Heart left ventricle (tissue), 13 donors: ENCODE results near the gene TBC1D10B.

ENCODE experiments used
- POLR2A ChIP-seq, 2 donors: fragments of 450-650 bp; IDR thresholded peaks; one replicate each; pipeline ENCODE4 v1.6.1; 2017; ENCODE audit warnings: antibody characterized with exemption in 2 of 2, mild to moderate bottlenecking in 2 of 2, moderate library complexity in 2 of 2
- TF ChIP-seq, protein P1 (sequence below), 12 donors: fragments of 200-600 bp; sonication (generic) in 4 of 12; IDR thresholded peaks; one replicate each; pipeline versions ENCODE4 v1.5.0 to v1.8.0; 2018 to 2022; ENCODE audit warnings: antibody characterized with exemption in 12 of 12, mild to moderate bottlenecking in 5 of 12
- donor health status: ischemic (EF 13 %, LVEDD 7.1; RV severe dilation, severe dysfunction).
- donor health status: DM: no; HTN: yes; CAD: no.
- donor health status: DM: no; HTN: no; CAD: no.
- donor health status: ischemic (EF 25% LVEDD 6.9; RV normal size, moderate dysfunction).
- donor health status: ischemic (EF 25% LVEDD 5.7; RV mildly dilated, moderate dysfunction).
- donor health status: ischemic (EF 35%, LVEDD 5.7; RV mildly dilated, moderate dysfunction).
- donor health status: nonischemic (EF 11% LVEDD 7.7; RV severe dilation, severe dysfunction).
- donor health status: DM: yes; HTN: yes; CAD: no.
- donor health status: PGD.
- donor health status: ischemic (EF 29% LVEDD 5.4; RV normal size, mild dysfunction).
- donor health status: nonischemic (EF 23%, LVEDD 6.1; RV moderate dilation, normal function).

DNA sequence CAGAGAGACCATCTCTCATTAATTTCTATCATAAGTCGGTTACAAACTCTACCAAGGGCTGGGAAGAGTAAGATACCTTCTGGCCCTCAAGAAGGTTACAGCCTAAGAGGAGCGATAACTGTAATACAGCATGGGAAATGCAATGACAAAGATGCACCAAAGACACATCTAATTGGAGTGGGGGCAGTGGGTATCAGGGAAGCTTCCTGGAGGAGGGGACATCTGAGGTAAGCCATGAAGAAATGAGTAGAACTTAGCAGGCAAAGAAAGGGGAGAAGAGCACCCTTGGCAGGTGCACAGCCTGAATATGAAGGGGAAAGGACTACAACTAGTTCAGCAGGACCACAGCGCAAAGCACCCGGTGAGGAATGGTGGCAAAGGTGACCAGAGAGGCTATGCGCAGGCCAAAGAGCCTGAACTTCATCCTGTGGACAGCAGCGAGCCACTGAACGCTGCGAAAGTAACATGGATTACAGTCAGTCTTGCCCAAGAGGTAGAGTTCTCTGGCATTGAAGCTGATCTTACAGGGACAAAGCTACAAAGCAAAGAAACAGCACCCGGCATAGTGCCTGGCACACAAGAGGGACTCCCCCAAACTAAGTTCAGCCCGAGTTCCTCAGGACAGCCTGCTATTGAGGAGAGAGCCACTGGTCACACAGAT is 2.8 kb downstream of the TBC1D10B start:
- TF ChIP-seq, protein P1, sequence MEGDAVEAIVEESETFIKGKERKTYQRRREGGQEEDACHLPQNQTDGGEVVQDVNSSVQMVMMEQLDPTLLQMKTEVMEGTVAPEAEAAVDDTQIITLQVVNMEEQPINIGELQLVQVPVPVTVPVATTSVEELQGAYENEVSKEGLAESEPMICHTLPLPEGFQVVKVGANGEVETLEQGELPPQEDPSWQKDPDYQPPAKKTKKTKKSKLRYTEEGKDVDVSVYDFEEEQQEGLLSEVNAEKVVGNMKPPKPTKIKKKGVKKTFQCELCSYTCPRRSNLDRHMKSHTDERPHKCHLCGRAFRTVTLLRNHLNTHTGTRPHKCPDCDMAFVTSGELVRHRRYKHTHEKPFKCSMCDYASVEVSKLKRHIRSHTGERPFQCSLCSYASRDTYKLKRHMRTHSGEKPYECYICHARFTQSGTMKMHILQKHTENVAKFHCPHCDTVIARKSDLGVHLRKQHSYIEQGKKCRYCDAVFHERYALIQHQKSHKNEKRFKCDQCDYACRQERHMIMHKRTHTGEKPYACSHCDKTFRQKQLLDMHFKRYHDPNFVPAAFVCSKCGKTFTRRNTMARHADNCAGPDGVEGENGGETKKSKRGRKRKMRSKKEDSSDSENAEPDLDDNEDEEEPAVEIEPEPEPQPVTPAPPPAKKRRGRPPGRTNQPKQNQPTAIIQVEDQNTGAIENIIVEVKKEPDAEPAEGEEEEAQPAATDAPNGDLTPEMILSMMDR (IDR thresholded peaks at IDR 0.05): no peak
- TF ChIP-seq POLR2A (IDR thresholded peaks at IDR 0.05): no peak
